Endothelial cell of umbilical vein (primary cell): ENCODE results near the gene TESK1. TPM values are rescaled to one million over a fixed set of nuclear protein-coding genes. Genes with fewer than 3 reads are reported as not detected.

Experiments
- BruUV-seq: library from RNA; stranded (reverse); fragments of 400-500 nt; replicated peaks from 2 replicates; lab custom pipeline; 2021; lab: Mats Ljungman, UMichigan
- CTCF ChIA-PET: fragments of 300-600, 350-600 bp; sonication (Branson Sonifier 250); formaldehyde crosslinking; loops from one replicate; lab custom pipeline; 2021; ENCODE audit warnings: antibody characterized with exemption, inconsistent platforms; lab: Charles Lee
- POLR2A ChIA-PET: fragments of 300-600, 350-600 bp; sonication (Branson Sonifier 250); formaldehyde crosslinking; loops from one replicate; lab custom pipeline; 2021; ENCODE audit warnings: antibody characterized with exemption, inconsistent platforms; lab: Charles Lee
- DNase-seq: peaks from one replicate; pipeline ENCODE4 v3.0.0-alpha.2; 2011; ENCODE audit warnings: low read depth, low spot score
- FAIRE-seq: peaks from 2 replicates; lab custom pipeline; 2011; peaks lifted over from hg19 to GRCh38; lab: Jason Lieb, UNC
- H2AFZ ChIP-seq: 2 replicates; pipeline ENCODE4 v1.6.0; 2012; ENCODE audit warnings: low read depth, low read length, control low read depth, inconsistent platforms
- H3K27ac ChIP-seq: 2 replicates; pipeline ENCODE4 v1.5.1; 2011; ENCODE audit warnings: low read depth, mild to moderate bottlenecking, control low read depth, low read length, moderate library complexity; ENCODE audit not compliant: insufficient read depth
- H3K27me3 ChIP-seq, 2 experiments: 2 replicates each; pipeline versions ENCODE4 v1.6.0 to v1.6.1; 2011; ENCODE audit warnings: low read length in 2 of 2, mixed read lengths in 1 of 2; ENCODE audit not compliant: control insufficient read depth in 2 of 2, insufficient read depth in 2 of 2
- H3K36me3 ChIP-seq, 2 experiments: 2 replicates in 1 of 2; 3 replicates in 1 of 2; pipeline ENCODE4 v1.5.1; 2011; ENCODE audit warnings: low read length in 2 of 2, mild to moderate bottlenecking in 1 of 2, moderate library complexity in 1 of 2; ENCODE audit not compliant: control insufficient read depth in 2 of 2, insufficient read depth in 2 of 2; ENCODE audit errors: extremely low read depth in 1 of 2
- H3K4me1 ChIP-seq: 3 replicates; pipeline ENCODE4 v1.5.1; 2011; ENCODE audit warnings: mild to moderate bottlenecking, low read length; ENCODE audit not compliant: control insufficient read depth, insufficient read depth; ENCODE audit errors: extremely low read depth
- H3K4me2 ChIP-seq: 2 replicates; pipeline ENCODE4 v1.6.1; 2011; ENCODE audit warnings: low read length, control low read depth, mixed read lengths; ENCODE audit not compliant: insufficient read depth
- H3K4me3 ChIP-seq, 3 experiments: fragments of 200-600 bp in 1 of 3; sonication (generic), shearing (Covaris generic) in 1 of 3; replicated peaks in 1 of 3; 2 replicates each; pipeline ENCODE4 v1.5.1; 2011 to 2016; ENCODE audit warnings: control low read depth in 3 of 3, low read length in 3 of 3, mild to moderate bottlenecking in 2 of 3, inconsistent platforms in 1 of 3, low read depth in 1 of 3, moderate library complexity in 1 of 3; ENCODE audit not compliant: insufficient read depth in 1 of 3
- H3K79me2 ChIP-seq: 2 replicates; pipeline ENCODE4 v1.6.0; 2012; ENCODE audit warnings: low read length, inconsistent platforms; ENCODE audit not compliant: control insufficient read depth, insufficient read depth
- H3K9ac ChIP-seq: replicated peaks from 2 replicates; pipeline ENCODE3; 2011; ENCODE audit warnings: low read length, control low read depth; ENCODE audit not compliant: insufficient read depth; ENCODE audit errors: extremely low read depth
- H3K9me1 ChIP-seq: replicated peaks from 3 replicates; pipeline ENCODE4 v1.6.0; 2011; ENCODE audit warnings: mild to moderate bottlenecking, low read length; ENCODE audit not compliant: control insufficient read depth, insufficient read depth; ENCODE audit errors: extremely low read depth
- H3K9me3 ChIP-seq: replicated peaks from 2 replicates; pipeline ENCODE4 v1.5.1; 2012; ENCODE audit warnings: low read length, inconsistent platforms; ENCODE audit not compliant: control insufficient read depth, insufficient read depth
- H4K20me1 ChIP-seq: replicated peaks from 2 replicates; pipeline ENCODE3; 2011; ENCODE audit warnings: mild to moderate bottlenecking, low read length; ENCODE audit not compliant: control insufficient read depth, insufficient read depth; ENCODE audit errors: extremely low read depth
- CTCF ChIP-seq, 2 donors: IDR thresholded peaks; 1 replicate in 1 of 2; 2 replicates in 1 of 2; pipeline ENCODE4 v1.5.1; 2011; ENCODE audit warnings: low read length in 2 of 2, mild to moderate bottlenecking in 2 of 2, moderate library complexity in 2 of 2, control low read depth in 1 of 2, inconsistent platforms in 1 of 2, low read depth in 1 of 2; ENCODE audit not compliant: insufficient read depth in 1 of 2; ENCODE audit errors: extremely low read depth in 1 of 2
- EZH2 ChIP-seq: IDR thresholded peaks from 2 replicates; pipeline ENCODE4 v1.6.1; 2012; ENCODE audit warnings: borderline replicate concordance, low read depth, mild to moderate bottlenecking, moderate library complexity, low read length, inconsistent platforms; ENCODE audit not compliant: severe bottlenecking
- FOS ChIP-seq: IDR thresholded peaks from 2 replicates; pipeline ENCODE4 v1.6.1; 2011; ENCODE audit warnings: mild to moderate bottlenecking, low read length, moderate library complexity, borderline replicate concordance; ENCODE audit not compliant: insufficient read depth
- GATA2 ChIP-seq: IDR thresholded peaks from 2 replicates; pipeline ENCODE4 v1.7.0; 2011; ENCODE audit warnings: low read depth, mild to moderate bottlenecking, moderate library complexity, mixed read lengths, low read length; ENCODE audit not compliant: insufficient read length, insufficient read depth
- JUN ChIP-seq: IDR thresholded peaks from 2 replicates; pipeline ENCODE4 v1.6.1; 2011; ENCODE audit warnings: borderline replicate concordance, low read depth; ENCODE audit not compliant: insufficient read length, insufficient read depth
- MAX ChIP-seq: IDR thresholded peaks from 2 replicates; pipeline ENCODE4 v1.6.1; 2011; ENCODE audit not compliant: insufficient read depth, insufficient read length
- MYC ChIP-seq: IDR thresholded peaks from one replicate; pipeline ENCODE4 v1.6.1; 2011; ENCODE audit warnings: mild to moderate bottlenecking, low read depth, low read length
- POLR2A ChIP-seq: IDR thresholded peaks from 2 replicates; pipeline ENCODE4 v1.6.1; 2012; ENCODE audit warnings: low read depth, mild to moderate bottlenecking, control low read depth, low read length
- POLR2AphosphoS5 ChIP-seq: IDR thresholded peaks from 2 replicates; pipeline ENCODE4 v1.6.1; 2012; ENCODE audit warnings: low read depth, mild to moderate bottlenecking, control low read depth, low read length, moderate library complexity; ENCODE audit not compliant: insufficient read depth
- dilution Hi-C: fragments of 300-500 bp; cut with MboI; formaldehyde crosslinking; loops from one replicate; pipeline ENCODE4 v1.15.0; 2019; ENCODE audit warnings: low sequenced_read_pairs; ENCODE audit not compliant: extremely low pct_ligation_motif_present
- intact Hi-C: fragments of 100-400 bp; cut with micrococcal nuclease; formaldehyde crosslinking; loops from one replicate; pipeline ENCODE4 v1.10.0; 2022
- polyA plus RNA-seq, 4 experiments: library from polyadenylated mRNA; depleted of rRNA in 3 of 4; stranded (reverse) in 3 of 4; unstranded in 1 of 4; fragments of >200 nt; gene quantifications; 2 replicates each; pipeline versions ENCODE4 v1.2.1 to v1.2.3, GENCODE V29; 2011 to 2012; ENCODE audit warnings: missing spikeins in 1 of 4
- total RNA-seq: library from RNA; stranded (reverse); gene quantifications from 2 replicates; pipeline ENCODE4 v1.2.3, GENCODE V29; 2021

The TESK1 gene
- total and polyA plus RNA-seq, 2 donors (not counting 3 experiments of a cell fraction or from before 2014, with no cell fraction given), result 25.3 to 26.4 TPM

- peaks cover 36% of the 10 kb centered on the region for H3K79me2 ChIP-seq
- BruUV-seq, result no TSS peak
- intact Hi-C loops, result no loop called here
Measured at GRCh38 chr9:35555881-35556280, 49.2 kb upstream of the TESK1 start.

More at GRCh38 chr9:35555881-35556280, 49.2 kb upstream of the TESK1 start:
- Histone ChIP-seq H3K4me2 (no peak overlapping the region), H2AFZ (no peak overlapping the region), H3K9me1 (no peaks in the 10 kb centered on the region), H3K36me3 (peaks cover 19 to 41% of the 10 kb centered on the region in 2 experiments), H3K9me3 (no peaks in the 10 kb centered on the region), H3K4me3 (no peak overlapping the region), H4K20me1 (no peaks in the 10 kb centered on the region), H3K27me3 (no peaks in the 10 kb centered on the region), H3K9ac (no peak overlapping the region), H3K27ac (no peak overlapping the region), H3K4me1 (peaks cover 6% of the 10 kb centered on the region)
- no peak for DNase-seq
- TF ChIP-seq MAX, result no peak
- TF ChIP-seq POLR2AphosphoS5, result no peak
- no peak for TF ChIP-seq GATA2
- no peak for TF ChIP-seq POLR2A
- TF ChIP-seq JUN, result no peak
- TF ChIP-seq FOS, result no peak
- no peak for TF ChIP-seq MYC
- TF ChIP-seq CTCF (IDR thresholded peaks at IDR 0.05; ENCODE audit: extremely low read depth in 1 of 2, insufficient read depth in 1 of 2, low read depth in 1 of 2, low read length in 2 of 2), result no peak
- TF ChIP-seq EZH2, result no peak
- ChIA-PET CTCF (interaction anchor here (1.0 to 7.5 kb wide), 5 partner anchors 45 to 297 kb away, joined by 3 to 233 read pairs (median 8); partner anchors contain the start of gene RUSC2), POLR2A (no interaction called here)
- FAIRE-seq, result no peak
- dilution Hi-C loops, result no loop called here
